Stimulated activated CD4-positive, alpha-beta T cell treated with anti-CD3 and anti-CD28 coated beads, TNF-alpha, amount 100 ng/mL, for 24 hours (primary cell): Measurements from ENCODE around the gene WDR88.
A peak's percentile ranks its signal among the peaks of the same experiment; 100 is the strongest.

Experiments
- DNase-seq, 3 experiments: peaks; one replicate each; pipeline ENCODE4 v3.0.0-alpha.2; 2020; ENCODE audit warnings: low read depth in 3 of 3

The WDR88 gene, protein sequence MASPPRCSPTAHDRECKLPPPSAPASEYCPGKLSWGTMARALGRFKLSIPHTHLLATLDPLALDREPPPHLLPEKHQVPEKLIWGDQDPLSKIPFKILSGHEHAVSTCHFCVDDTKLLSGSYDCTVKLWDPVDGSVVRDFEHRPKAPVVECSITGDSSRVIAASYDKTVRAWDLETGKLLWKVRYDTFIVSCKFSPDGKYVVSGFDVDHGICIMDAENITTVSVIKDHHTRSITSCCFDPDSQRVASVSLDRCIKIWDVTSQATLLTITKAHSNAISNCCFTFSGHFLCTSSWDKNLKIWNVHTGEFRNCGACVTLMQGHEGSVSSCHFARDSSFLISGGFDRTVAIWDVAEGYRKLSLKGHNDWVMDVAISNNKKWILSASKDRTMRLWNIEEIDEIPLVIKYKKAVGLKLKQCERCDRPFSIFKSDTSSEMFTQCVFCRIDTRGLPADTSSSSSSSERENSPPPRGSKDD

GRCh38 chr19:33132021-33132420 lies at the start of gene WDR88:
TSS of gene WDR88 (plus strand) at chr19:33132114. CDS start at chr19:33132170, 56 bp downstream.
- DNase-seq: no peak

DNA sequence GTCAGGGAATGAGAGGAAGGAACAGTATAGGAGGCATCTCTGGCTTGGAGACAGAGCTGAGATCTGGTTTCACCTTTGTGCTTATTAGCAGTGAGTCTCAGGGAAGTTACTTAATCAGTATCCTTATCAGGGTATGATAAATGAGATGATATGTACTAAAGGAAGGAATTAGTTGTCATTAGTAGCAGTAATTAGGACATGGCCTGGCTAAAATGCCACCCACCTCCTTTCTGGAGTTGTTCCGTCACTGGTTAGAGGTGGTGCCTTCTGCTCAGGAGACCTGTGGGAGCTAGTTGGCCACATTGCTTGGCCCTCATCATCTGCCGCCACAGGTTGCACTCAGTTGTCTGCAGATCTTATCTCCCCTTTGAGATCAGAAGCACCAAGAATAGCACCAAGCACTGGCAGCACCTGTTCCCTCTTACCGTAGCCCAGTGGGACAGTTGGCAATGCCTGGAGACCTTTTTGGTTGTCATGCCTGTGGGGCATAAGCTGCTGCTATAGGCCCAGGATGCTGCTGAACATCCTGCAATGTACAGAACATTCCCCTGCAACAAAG lies 46.3 kb upstream of the WDR88 start:
- DNase-seq: no peak

GRCh38 chr19:33086955-33087354 lies 45.0 kb upstream of the WDR88 start:
- no peak for DNase-seq

DNA sequence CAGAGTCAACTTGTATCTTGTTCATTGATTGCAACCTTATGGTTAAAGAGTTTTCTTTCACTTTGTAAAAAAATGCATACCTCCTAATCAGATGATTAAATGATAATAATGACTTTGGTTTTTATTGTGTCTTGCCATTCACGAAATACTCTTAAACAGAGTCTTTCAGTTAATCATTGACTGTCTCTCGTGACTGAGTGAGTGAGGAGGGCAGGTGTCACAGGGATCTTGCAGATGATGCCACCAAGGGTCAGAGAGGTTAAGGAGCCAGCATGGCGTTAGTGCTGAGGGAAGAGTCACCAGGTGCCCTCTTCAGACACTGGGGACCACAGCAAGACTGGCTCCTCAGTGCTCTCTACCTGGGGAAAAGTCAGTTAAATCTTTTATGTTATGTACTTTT lies 42.9 kb upstream of the WDR88 start:
- no peak for DNase-seq

DNA sequence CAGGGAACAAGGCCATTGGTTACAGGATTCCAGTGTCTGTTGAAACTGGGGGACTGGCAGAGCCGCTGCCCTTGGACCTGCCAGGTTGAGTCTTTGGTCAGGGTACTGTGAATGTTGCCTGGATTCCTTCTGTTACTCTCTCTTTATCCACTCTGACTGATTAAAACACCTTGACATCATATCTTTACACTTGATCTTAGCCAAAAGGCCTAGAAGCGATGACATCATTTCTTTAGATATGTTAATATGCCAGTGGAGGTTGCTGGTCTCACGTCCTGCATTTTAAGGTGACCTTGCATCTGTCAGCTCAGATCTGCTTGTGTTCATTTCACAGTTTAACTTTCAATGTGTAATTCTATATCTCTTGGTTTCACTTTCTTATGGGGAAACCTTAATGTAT lies 41.7 kb upstream of the WDR88 start:
- no peak for DNase-seq

DNA sequence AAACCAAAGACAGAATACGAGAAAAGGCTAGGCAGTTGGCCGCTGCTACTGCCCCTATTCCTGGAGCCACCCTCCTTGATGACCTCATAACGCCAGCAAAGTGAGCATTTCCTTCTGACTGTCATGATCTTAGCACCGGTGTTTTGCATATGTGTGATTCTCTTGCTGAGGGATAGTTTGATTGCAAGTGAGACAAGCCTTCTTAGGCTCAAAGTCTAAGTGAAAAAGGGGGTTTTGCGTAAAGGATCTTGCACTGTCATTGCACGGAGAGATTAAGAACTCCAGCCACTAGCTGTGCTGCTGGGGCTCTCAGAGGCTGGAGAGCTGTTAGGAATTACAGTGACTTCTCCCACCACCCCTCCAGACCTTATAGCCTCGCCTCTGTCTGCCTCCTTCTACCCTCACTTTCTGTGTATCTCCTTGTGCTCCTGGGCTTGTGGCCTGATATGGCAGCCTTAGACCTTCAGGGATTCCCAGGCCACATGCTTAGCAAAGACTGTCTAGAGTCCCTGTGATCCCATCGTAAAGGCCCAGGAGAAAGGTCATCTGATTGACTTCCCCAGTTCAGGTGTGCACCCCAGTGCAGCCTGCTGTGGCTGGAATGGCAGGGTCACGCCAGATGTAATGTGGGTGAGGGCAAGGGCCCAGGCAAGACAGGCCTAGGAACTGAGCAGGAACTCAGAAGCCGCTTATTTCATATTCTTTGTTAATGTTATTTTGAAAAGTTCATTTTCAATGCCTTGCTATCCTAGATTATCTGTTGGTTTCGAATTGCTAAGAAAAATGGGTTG lies 38.3 kb upstream of the WDR88 start:
- DNase-seq: no peak

GRCh38 chr19:33094436-33095067 lies 37.4 kb upstream of the WDR88 start:
- no peak for DNase-seq

DNA sequence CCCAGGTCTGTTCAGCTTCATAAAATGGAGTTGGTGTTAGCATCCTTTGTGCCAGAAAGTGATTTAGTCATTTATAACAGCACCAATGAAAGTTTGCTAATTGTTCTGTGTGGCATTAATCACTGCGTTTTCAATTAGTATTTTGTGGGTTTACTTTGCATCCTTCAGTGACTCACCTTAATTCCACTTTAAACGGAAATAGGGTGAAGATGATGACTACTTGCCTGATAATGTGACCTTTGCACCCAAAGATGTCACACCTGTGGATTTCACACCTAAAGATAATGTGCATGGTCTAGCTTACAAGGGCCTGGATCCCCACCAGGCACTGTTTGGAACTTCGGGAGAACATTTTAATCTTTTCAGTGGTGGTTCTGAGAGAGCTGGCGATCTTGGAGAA lies 35.9 kb upstream of the WDR88 start:
- no peak for DNase-seq

GRCh38 chr19:33098055-33098534 lies 33.8 kb upstream of the WDR88 start:
- DNase-seq: no peak

- DNase-seq: no peak
Measured at GRCh38 chr19:33100894-33101644, 30.8 kb upstream of the WDR88 start.

GRCh38 chr19:33102893-33103292 lies 29.0 kb upstream of the WDR88 start:
- no peak for DNase-seq

- DNase-seq: no peak
Measured at GRCh38 chr19:33108161-33108560, 23.8 kb upstream of the WDR88 start.

DNA sequence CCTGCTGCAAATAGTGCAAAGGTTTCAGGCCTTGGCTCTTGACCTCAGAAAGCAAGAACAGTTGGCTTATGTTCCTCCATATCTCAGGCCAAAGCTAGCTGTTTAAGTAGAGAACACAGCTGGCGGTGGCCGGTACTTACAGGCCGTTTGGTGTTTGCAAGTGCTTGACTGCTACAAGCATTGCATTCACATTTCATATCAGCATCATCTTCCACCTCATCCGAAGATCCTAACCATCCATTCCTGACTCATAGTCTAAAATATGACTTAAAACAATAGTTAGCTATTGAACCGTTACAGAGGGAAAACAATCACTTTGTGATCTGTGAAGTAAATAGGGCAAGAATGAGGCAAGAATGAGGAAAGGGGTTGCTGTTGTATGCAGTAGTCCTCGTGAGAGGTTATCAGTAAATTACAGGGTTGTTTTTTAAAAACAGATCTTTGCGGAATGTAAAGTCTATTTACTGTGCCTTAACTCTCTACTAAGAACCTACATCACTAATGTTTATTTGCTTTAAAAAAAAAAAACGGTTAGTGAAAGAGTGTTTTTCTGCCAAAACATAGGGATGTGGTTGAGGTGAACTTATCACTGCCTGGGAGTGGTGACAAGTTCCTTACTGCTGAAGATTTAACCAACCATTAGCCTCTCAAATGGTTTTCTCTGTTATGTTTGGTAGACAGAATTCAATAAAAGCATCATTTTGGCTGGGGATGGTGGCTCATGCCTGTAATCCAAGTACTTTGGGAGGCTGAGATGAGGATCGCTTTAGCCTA lies 21.6 kb upstream of the WDR88 start:
- DNase-seq: no peak

DNA sequence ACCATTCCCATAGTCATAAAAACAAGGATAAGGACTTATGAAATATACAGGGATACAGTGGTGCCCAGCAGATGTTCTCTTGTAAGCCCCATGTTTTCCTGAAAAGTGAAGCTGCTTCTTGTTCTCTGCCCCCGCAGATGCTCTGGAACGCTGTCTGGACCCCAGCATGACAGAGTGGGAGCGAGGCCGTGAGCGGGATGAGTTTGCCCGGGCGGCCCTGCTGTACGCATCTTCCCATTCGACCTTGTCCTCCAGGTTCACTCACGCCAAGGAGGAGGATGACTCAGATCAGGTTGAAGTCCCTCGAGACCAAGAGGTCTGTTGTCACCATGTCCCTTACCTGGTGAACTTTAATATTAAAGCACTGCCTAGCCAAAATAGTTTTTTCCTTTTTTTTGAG lies 20.3 kb upstream of the WDR88 start:
- no peak for DNase-seq

GRCh38 chr19:33114312-33114711 lies 17.6 kb upstream of the WDR88 start:
- no peak for DNase-seq

- no peak for DNase-seq
Measured at GRCh38 chr19:33117501-33117900, 14.4 kb upstream of the WDR88 start.

DNA sequence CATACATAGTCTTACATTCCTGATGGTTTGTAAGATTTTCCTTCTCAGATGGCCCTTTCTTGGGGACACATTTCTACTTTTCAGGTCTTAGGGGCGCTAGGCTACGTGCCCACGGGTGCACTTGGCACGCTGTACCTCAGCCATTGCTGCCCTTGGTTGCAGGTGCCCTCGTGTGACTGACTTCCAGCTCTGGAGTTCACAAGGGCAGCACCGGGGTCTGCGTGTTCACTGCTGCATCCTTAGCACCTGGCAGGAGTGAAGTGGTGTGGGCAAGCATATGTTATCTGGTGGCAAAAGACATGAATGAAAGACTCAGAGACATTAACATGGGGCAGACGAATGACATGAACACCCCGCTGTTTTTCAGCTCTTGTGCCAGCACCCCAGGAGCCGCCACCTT lies 13.3 kb upstream of the WDR88 start:
- DNase-seq: no peak

DNA sequence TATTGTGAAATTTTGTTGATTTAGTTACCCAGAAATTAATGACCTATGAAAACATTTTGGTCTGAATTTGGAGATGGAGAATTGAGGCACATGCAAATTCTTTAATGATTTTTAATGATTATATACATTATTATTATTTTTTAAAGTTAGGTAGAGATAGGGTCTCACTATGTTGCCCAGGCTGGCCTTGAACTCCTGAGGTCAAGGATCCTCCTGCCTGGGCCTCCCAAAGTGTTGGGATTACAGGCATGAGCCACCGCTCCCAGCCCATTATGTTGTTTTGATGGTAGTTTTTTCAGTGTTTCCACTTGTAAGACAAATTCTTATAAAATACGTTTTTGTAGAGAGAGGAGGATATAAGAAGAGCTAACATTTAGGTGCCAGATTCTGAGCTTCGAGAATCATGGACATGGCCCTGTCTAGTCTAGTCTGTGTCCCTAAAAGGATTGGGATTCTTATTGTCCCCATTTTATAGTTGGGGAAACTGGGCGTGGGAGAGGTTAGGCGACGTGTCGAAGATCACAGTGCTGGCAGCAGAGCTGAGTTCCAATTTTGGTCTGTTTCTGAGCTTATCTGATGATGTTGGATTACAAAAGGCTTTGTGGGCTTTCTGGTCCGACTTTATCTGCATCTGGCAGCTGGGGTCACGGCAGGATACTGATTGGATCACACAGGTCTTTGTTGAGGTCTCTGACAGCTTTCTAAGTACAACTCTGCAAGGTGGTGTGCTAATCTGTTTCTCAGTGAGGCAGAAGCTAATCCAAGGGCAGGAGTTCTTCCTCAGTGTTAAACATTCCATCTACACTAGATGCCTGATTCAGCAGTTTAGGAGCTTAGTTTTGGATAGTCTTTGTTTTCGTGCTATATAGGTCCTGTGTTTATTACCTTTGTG lies 7.5 kb upstream of the WDR88 start:
- no peak for DNase-seq

DNA sequence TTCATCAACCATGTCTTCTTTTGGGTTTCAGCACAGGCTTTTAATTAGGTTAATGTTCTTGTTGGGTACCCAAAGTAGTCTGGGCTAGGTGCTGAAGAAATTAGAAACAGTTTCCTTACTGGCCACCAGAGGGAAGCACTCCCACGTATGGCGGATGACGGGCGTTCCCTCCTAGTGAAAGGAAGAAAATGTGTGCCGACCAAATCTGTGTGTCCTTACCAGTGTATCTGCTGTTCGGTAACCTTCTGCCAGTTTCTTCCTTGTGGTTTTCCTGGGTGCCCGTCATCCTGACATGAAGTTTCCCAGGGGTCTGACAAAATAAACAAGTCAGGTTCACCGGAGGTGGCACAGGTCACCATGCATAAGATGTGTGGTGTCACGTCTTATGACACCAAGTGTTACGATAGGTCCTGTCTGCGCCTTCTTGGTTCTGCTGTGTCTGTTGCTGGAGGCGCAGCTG lies 6.0 kb upstream of the WDR88 start:
- peak in 2 of 3 experiments; percentile 33 to 34 for DNase-seq
